Lung microvascular endothelial cell (primary cell): ENCODE data around the gene CORO6. TPM values are rescaled to one million over a fixed set of nuclear protein-coding genes. Genes with fewer than 3 reads are reported as not detected.

Experiments
- DNase-seq, 2 donors: peaks; one replicate each; pipeline versions ENCODE4 v3.0.0 to v3.0.0-alpha.2; 2010; ENCODE audit warnings: low read depth in 2 of 2
- total RNA-seq: library from RNA; depleted of rRNA; stranded (reverse); fragments of >200 nt; gene quantifications from 2 replicates; pipeline ENCODE4 v1.2.1, GENCODE V29; 2014

CORO6 gene
- total RNA-seq, 1 donor from 2014 or later: 0.40 TPM

GRCh38 chr17:29613856-29614255, 8.9 kb downstream of the CORO6 start:
- no peak for DNase-seq

- peak; percentile 92 for DNase-seq
Observed at GRCh38 chr17:29613352-29613837, 9.3 kb downstream of the CORO6 start.

GRCh38 chr17:29612404-29613280, 10.1 kb downstream of the CORO6 start:
- no peak for DNase-seq

- no peak for DNase-seq
Observed at GRCh38 chr17:29612094-29612403, 10.7 kb downstream of the CORO6 start.

GRCh38 chr17:29611351-29612093, 11.2 kb downstream of the CORO6 start:
- no peak for DNase-seq

GRCh38 chr17:29610395-29610794, 12.3 kb downstream of the CORO6 start:
- DNase-seq: no peak

- DNase-seq: no peak
Observed at GRCh38 chr17:29608986-29609385, 13.7 kb downstream of the CORO6 start.

- DNase-seq: no peak
Observed at GRCh38 chr17:29607557-29608195, 15.0 kb downstream of the CORO6 start.

GRCh38 chr17:29603109-29603674, 19.5 kb downstream of the CORO6 start:
- no peak for DNase-seq

- no peak for DNase-seq
Observed at GRCh38 chr17:29597361-29598172, 25.1 kb downstream of the CORO6 start.

- DNase-seq: no peak
Observed at GRCh38 chr17:29596811-29597210, 25.9 kb downstream of the CORO6 start.

GRCh38 chr17:29595943-29596774, 26.6 kb downstream of the CORO6 start:
- no peak for DNase-seq

- no peak for DNase-seq
Observed at GRCh38 chr17:29595107-29595942, 27.4 kb downstream of the CORO6 start.

- no peak for DNase-seq
Observed at GRCh38 chr17:29594519-29595090, 28.1 kb downstream of the CORO6 start.

GRCh38 chr17:29593591-29594518, 28.9 kb downstream of the CORO6 start:
- DNase-seq: no peak

- DNase-seq: peak in 1 of 2 donors; percentile 28
Observed at GRCh38 chr17:29592850-29593551, 29.7 kb downstream of the CORO6 start, which contains the start of gene ANKRD13B. Gene ANKRD13B (plus strand): TSS chr17:29593132. CDS start chr17:29593622, 490 bp downstream.
